Breast epithelium (tissue), 4 donors: ENCODE data around the gene OLFML2A. TPM values are rescaled to one million over a fixed set of nuclear protein-coding genes. Genes with fewer than 3 reads are reported as not detected.

ENCODE experiments used
- DNase-seq, 2 donors: peaks; one replicate each; pipeline ENCODE4 v3.0.0-alpha.2; 2019; ENCODE audit warnings: low spot score in 2 of 2
- H3K27ac ChIP-seq, 2 donors: fragments of 200-600 bp; sonication (generic) in 1 of 2; one replicate each; pipeline ENCODE4 v1.5.1; 2016 to 2019; ENCODE audit warnings: mild to moderate bottlenecking in 1 of 2
- H3K27me3 ChIP-seq, 2 donors: fragments of 200-600 bp; sonication (generic) in 1 of 2; one replicate each; pipeline versions ENCODE4 v1.5.1 to v1.6.0; 2017 to 2019; ENCODE audit warnings: control low read depth in 1 of 2, mild to moderate bottlenecking in 1 of 2
- H3K36me3 ChIP-seq: fragments of 200-600 bp; one replicate; pipeline ENCODE4 v1.5.1; 2019
- H3K4me1 ChIP-seq, 2 donors: fragments of 200-600 bp; sonication (generic); one replicate each; pipeline ENCODE4 v1.5.1; 2016 to 2019; ENCODE audit warnings: control low read depth in 1 of 2
- H3K4me3 ChIP-seq, 3 donors: fragments of 200-600 bp; sonication (generic); 1 replicate in 2 of 3; 2 replicates in 1 of 3; pipeline ENCODE4 v1.5.1; 2016 to 2019; ENCODE audit warnings: mild to moderate bottlenecking in 3 of 3, moderate library complexity in 2 of 3
- H3K9me3 ChIP-seq, 2 donors: fragments of 200-600 bp; sonication (generic) in 1 of 2; one replicate each; pipeline ENCODE4 v1.5.1; 2016 to 2019; ENCODE audit warnings: control low read depth in 1 of 2
- POLR2A ChIP-seq: fragments of 450-650 bp; IDR thresholded peaks from one replicate; pipeline ENCODE4 v1.6.1; 2016; ENCODE audit warnings: antibody characterized with exemption, mild to moderate bottlenecking, moderate library complexity
- POLR2AphosphoS5 ChIP-seq, 3 donors: sonication (generic); formaldehyde crosslinking; IDR thresholded peaks; one replicate each; pipeline ENCODE4 v1.6.1; 2017; ENCODE audit warnings: antibody characterized with exemption in 3 of 3
- intact Hi-C: fragments of 100-400 bp; cut with DNase I; formaldehyde crosslinking; loops from one replicate; pipeline ENCODE4 v1.15.1; 2023; ENCODE audit warnings: low total_unique reads
- total RNA-seq, 3 donors: library from RNA; depleted of rRNA; stranded (reverse); fragments of >200 nt; gene quantifications; one replicate each; pipeline ENCODE4 v1.1.0, GENCODE V29; 2016
- TF ChIP-seq, protein P1 (sequence below), 3 donors: fragments of 450-650 bp; IDR thresholded peaks; one replicate each; pipeline ENCODE4 v1.5.1; 2016 to 2017; ENCODE audit warnings: antibody characterized with exemption in 3 of 3, mild to moderate bottlenecking in 3 of 3, moderate library complexity in 3 of 3

OLFML2A gene
- total RNA-seq, 3 donors from 2014 or later: 11.4 to 25.2 (median 11.4) TPM

DNA sequence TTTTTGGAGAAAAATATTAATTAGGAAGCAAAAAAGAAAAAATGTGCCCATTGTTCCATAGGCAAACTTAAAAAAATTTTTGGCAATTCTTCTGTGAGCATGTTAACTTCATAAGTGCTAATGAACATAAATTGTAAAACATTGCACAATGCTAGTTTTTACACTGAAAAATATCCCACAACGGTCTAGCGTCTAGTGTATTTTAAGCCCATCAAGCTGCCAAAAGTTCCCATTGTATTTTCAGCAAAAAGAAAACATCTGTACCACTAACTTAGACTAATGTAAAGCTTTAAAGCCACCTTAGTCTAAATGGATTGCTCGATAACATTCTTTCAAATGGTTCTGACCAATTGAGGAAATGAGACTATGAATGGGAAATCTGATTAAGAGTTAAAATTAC is 8.6 kb upstream of the OLFML2A start:
- Histone ChIP-seq H3K27me3 (peaks cover 0 to 8% of the 10 kb centered on the region in 2 donors), H3K36me3 (no peaks in the 10 kb centered on the region), H3K27ac (no peak overlapping the region), H3K4me1 (no peaks in the 10 kb centered on the region), H3K4me3 (no peak overlapping the region), H3K9me3 (no peaks in the 10 kb centered on the region)
- TF ChIP-seq, protein P1, sequence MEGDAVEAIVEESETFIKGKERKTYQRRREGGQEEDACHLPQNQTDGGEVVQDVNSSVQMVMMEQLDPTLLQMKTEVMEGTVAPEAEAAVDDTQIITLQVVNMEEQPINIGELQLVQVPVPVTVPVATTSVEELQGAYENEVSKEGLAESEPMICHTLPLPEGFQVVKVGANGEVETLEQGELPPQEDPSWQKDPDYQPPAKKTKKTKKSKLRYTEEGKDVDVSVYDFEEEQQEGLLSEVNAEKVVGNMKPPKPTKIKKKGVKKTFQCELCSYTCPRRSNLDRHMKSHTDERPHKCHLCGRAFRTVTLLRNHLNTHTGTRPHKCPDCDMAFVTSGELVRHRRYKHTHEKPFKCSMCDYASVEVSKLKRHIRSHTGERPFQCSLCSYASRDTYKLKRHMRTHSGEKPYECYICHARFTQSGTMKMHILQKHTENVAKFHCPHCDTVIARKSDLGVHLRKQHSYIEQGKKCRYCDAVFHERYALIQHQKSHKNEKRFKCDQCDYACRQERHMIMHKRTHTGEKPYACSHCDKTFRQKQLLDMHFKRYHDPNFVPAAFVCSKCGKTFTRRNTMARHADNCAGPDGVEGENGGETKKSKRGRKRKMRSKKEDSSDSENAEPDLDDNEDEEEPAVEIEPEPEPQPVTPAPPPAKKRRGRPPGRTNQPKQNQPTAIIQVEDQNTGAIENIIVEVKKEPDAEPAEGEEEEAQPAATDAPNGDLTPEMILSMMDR (IDR thresholded peaks at IDR 0.05): no peak
- TF ChIP-seq POLR2A (no peak), POLR2AphosphoS5 (IDR thresholded peaks at IDR 0.05) (no peak)
- no peak for DNase-seq
- intact Hi-C loops: no loop called here

DNA sequence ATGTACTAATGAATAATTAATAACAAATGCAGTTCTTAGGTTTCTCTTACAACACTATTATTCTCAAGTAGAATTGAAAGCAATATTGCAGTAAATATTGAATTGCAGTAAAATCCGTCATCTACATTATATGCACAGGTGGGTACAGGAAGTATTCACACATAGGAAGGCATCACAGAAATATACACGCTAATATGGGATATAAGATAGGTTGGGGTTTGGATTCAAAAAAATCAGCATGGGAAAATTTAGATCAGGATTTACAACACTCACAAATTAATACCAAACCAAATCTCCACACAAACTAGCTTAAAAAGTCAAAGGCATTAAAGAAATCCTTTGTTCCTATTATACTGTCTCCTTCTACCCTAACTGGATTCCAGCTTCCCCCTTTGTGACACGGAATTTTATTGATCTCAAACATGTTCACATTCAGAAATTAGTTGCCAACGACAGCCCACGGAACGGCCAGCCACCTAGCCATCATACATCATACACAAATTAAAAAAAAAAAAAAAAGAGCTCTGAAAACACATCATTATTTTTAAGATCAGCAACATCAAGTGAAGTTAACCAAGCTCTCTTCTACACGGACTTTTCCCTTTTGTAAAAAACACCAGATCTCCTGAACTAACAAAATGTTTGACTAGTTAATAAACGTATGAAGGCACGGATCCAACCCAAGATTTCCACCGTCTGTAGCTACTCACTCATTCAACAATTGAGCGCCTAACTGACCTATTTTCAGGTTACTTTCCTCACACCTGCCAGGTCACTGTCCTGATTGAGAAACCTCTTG is 8.0 kb upstream of the OLFML2A start:
- TF ChIP-seq POLR2AphosphoS5 (IDR thresholded peaks at IDR 0.05): no peak
- no peak for TF ChIP-seq POLR2A
- TF ChIP-seq, protein P1 (IDR thresholded peaks at IDR 0.05): no peak
- DNase-seq: no peak
- Histone ChIP-seq H3K27ac (peak overlapping the region; percentile 39 to 82), H3K27me3 (peaks cover 0 to 8% of the 10 kb centered on the region in 2 donors), H3K4me1 (no peaks in the 10 kb centered on the region), H3K36me3 (no peaks in the 10 kb centered on the region), H3K9me3 (no peaks in the 10 kb centered on the region), H3K4me3 (peak overlapping the region in 2 of 3 donors; percentile 90 to 91)
- intact Hi-C loops: no loop called here

DNA sequence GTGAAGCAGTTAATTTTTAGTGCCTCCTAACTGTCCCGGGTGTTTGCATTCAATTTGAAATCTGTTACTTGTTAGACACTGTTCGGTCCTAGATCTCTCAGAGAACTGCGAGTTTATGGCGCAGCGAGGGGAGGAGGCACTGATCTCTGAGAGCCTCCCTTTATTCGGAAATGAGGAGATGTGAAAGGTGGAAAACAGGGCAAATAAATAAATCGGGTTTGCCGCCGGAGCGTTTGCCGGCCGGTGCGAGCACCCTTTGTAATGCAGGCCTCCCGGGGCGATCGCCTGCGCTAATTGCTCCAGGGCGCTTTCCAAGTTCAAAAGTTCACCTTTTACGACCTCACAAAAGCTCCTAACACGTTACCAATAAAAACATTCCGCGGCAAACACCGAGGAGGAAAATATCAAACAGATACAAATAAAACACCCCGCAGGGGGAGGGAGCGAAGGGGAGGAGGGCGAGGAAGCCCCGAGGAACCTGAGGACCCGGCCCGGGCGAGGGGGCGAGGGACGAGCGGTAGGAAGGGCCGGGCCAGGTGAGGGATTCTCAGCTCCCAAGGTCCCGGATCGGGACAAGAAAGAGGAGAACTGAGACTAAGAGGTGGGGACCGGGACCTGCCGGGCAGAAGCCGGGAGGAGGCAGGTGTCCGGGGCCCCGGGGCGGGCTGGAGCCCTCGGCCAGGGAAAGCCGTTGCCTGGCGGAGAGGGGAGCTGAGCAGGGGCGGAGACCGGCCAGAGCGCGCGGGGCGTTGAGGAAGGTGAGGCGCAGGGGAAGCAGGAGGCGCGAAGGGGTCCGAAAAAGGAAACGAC is 7.2 kb upstream of the OLFML2A start:
- no peaks in the 10 kb centered on the region for H3K9me3 ChIP-seq
- no peaks in the 10 kb centered on the region for H3K4me1 ChIP-seq
- TF ChIP-seq POLR2AphosphoS5 (IDR thresholded peaks at IDR 0.05) (no peak), POLR2A (no peak)
- TF ChIP-seq, protein P1 (IDR thresholded peaks at IDR 0.05): no peak
- H3K27me3 ChIP-seq: peaks cover 0 to 8% of the 10 kb centered on the region in 2 donors
- intact Hi-C loops: loop anchor here (10.0 kb wide), 1 partner anchor 765 kb away; no protein-coding TSS in a partner anchor
- no peak for DNase-seq
- H3K27ac ChIP-seq: peak overlapping the region; percentile 39 to 82
- peak overlapping the region; percentile 80 to 91 (median 90) for H3K4me3 ChIP-seq
- H3K36me3 ChIP-seq: no peaks in the 10 kb centered on the region

DNA sequence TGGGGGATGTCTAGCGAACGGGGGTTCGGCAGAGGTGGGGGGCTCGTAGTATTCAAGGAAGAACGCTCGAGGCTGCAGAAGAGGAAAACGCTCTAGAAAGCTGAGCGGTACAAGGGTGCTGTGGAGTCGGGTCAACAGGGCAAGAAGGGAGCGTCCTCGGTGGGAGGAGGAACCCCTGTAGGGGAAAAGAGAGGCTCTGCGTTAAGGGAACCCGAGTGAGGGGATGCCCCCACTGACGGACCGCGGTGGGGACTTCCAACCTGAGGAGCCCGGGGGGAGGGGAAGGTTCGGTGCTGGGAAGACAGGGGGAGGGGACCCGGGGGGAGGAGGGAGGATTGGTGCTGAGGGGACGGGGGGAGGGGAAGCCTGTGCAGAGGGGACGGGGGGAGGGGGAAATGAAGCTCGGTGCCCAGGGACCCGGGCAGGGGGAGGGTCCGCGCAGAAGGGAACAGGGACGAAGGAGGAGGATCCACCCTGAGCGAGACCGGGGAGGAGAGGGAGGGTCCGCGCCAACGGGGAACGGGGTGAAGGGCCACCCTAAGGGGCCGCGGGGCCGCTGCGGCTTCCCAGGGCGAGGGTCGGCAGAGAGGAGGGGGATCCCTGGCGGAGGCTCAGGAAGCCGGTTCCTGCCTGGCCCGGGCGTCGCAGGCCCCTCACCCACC is 6.4 kb upstream of the OLFML2A start:
- H3K27me3 ChIP-seq: peaks cover 0 to 8% of the 10 kb centered on the region in 2 donors
- DNase-seq: no peak

More for the DNA sequence above, 6.4 kb upstream of the OLFML2A start:
- H3K4me1 ChIP-seq: no peaks in the 10 kb centered on the region
- H3K9me3 ChIP-seq: no peaks in the 10 kb centered on the region
- peak overlapping the region; percentile 81 to 82 for H3K27ac ChIP-seq
- no peaks in the 10 kb centered on the region for H3K36me3 ChIP-seq
- intact Hi-C loops: loop anchor here (10.0 kb wide), 1 partner anchor 764 kb away; no protein-coding TSS in a partner anchor
- H3K4me3 ChIP-seq: peak overlapping the region; percentile 80 to 91 (median 90)
- no peak for TF ChIP-seq POLR2AphosphoS5 (IDR thresholded peaks at IDR 0.05)
